GM12872 (cell line): ENCODE results near the gene BTC.

Experiments used
- CTCF ChIP-seq: IDR thresholded peaks from 3 replicates; pipeline ENCODE4 v1.5.1; 2011; ENCODE audit warnings: low read depth, mild to moderate bottlenecking, low read length, moderate library complexity; ENCODE audit not compliant: insufficient read depth

Gene BTC

DNA sequence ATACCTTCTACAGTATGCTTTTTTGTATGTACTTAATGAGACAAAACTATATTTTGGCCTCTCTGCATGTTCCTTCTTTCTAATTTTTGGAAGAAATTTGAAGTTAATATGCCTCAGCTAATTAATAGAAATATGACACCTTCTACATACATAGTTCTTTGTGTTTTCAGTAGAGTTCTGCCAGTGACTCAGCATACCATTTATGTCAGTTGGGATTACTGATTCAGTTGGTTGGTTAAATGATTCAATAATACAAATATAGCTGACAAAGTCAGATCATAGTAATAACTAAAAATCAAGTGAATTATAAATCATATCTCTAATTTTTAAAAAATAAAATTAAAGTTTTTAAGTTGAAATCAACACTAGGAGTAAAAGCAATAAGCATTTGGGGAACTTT, 16.8 kb downstream of the BTC start:
- TF ChIP-seq CTCF = no peak

GRCh38 chr4:74772783-74773182, 21.5 kb downstream of the BTC start:
- TF ChIP-seq CTCF = no peak

DNA sequence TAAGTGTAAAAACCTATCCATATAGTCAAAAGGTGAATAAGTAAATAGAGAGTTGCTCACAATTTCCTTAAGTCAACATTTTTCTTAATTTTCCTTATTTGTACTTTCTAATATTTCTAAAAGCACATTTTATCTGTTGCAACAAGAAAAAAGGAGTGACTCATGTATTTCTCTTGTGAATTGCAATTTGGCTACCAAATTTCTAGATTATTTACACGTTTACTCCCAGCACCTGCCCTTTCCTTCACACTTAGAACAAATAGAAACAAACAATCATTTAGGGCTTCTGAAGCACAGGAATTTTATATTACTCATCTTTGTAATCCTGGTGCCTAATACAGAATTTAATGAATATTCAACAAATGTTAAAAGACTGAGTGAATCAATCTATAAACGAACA, 22.2 kb downstream of the BTC start:
- TF ChIP-seq CTCF = no peak

- no peak for TF ChIP-seq CTCF
Observed at GRCh38 chr4:74770226-74770910, 24.0 kb downstream of the BTC start.

GRCh38 chr4:74768857-74769525, 25.3 kb downstream of the BTC start:
- TF ChIP-seq CTCF = no peak; the same call in 2 of the 3 replicates

DNA sequence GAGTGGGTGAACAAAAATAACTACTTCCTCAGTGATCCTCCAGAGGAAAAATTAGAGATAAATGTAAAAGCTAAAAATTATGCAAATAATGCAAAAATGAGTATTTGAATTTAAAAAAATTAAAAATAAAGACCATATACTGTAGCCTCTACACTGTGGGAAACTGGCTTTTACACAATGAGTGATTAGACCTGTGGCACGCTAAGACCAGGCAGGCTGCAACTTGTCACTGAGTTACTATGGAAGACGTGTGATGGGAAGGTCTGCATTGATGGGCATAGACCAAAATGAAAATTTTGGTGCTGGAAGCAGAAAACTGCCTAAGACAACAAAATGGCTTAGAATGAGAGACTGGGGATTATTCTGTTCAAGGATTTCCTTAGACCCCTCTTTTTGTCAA, 30.2 kb downstream of the BTC start:
- TF ChIP-seq CTCF = no peak

DNA sequence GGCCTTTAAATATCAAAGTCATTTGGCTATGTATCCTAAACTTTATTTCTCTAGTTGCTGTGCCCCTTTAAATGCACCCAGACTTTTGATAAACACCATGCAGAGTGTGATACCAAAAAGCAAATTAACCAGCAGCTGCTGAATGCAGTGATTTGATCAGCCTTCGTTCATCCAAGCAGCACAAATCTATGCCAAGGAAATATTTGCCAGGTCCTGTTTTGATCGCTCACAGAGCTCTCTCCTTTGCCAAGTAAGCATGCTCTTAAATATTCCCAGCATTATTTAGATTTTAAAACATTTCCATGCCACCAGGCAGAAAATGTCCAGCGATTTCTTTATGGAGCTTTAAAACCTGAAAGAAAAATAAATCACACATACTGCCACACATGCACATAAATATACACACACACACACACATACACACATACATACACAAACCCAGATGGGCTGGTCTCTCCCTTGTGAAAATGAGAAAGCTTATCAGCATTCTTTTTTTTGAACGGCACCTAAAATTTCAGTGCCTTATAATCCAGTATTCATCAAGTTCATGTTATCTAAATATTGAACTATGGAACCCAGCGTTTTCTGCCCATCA, 35.7 kb downstream of the BTC start:
- TF ChIP-seq CTCF = no peak
